ENCODE data around the gene VPS54.

VPS54 gene

GRCh38 chr2:64059270-64059669 is 40.0 kb upstream of the VPS54 start:
- Histone ChIP-seq H3K27me3 (replicated peaks in 2 of 5; ENCODE audit: control insufficient read depth in 4 of 5, insufficient read depth in 5 of 5, low read length in 4 of 5) (no peaks in the 10 kb centered on the region), H3K4me1 (ENCODE audit: control extremely low read depth in 1 of 4, control insufficient read depth in 4 of 4, insufficient read depth in 4 of 4, low read length in 3 of 4) (peaks cover 0 to 2% (median under 1%) of the 10 kb centered on the region in 4 experiments), H3K36me3 (ENCODE audit: control insufficient read depth in 4 of 4, insufficient read depth in 4 of 4, low read length in 3 of 4) (no peaks in the 10 kb centered on the region), H3K27ac (ENCODE audit: insufficient read depth in 1 of 2, low read depth in 1 of 2, low read length in 2 of 2, poor library complexity in 1 of 2, severe bottlenecking in 2 of 2) (no peak overlapping the region), H3K9me3 (ENCODE audit: control extremely low read depth in 1 of 5, control insufficient read depth in 4 of 5, insufficient read depth in 2 of 5, low read depth in 1 of 5, low read length in 4 of 5) (no peaks in the 10 kb centered on the region), H3K4me3 (ENCODE audit: control insufficient read depth in 1 of 7, extremely low read depth in 1 of 7, insufficient read depth in 4 of 7, low read depth in 2 of 7, low read length in 6 of 7) (no peak overlapping the region)
- ChIA-PET POLR2A (no interaction called here), CTCF (interaction anchor here (0.7 to 2.8 kb wide), 3 partner anchors 269 to 460 kb away, joined by 3 to 9 read pairs (median 4); no protein-coding TSS in a partner anchor)
- no peak for DNase-seq

- no CpG with 5 or more reads among the region's 2 CpGs for WGBS (ENCODE audit: insufficient coverage)
- POLR2A ChIA-PET = no interaction called here
- H3K27me3 ChIP-seq (replicated peaks in 2 of 5; ENCODE audit: control insufficient read depth in 4 of 5, insufficient read depth in 5 of 5, low read length in 4 of 5) = no peaks in the 10 kb centered on the region
Measured at GRCh38 chr2:64056021-64056420, 36.8 kb upstream of the VPS54 start.

GRCh38 chr2:64054161-64054915 is 35.1 kb upstream of the VPS54 start:
- ChIA-PET CTCF (interaction anchor here (0.9 to 2.1 kb wide), 4 partner anchors 9 to 274 kb away, joined by 3 to 13 read pairs (median 4); no protein-coding TSS in a partner anchor), POLR2A (no interaction called here)

More at GRCh38 chr2:64056021-64056420, 36.8 kb upstream of the VPS54 start:
- H3K4me3 ChIP-seq (ENCODE audit: control insufficient read depth in 1 of 7, extremely low read depth in 1 of 7, insufficient read depth in 4 of 7, low read depth in 2 of 7, low read length in 6 of 7) = no peak overlapping the region
- no peaks in the 10 kb centered on the region for H3K9me3 ChIP-seq (ENCODE audit: control extremely low read depth in 1 of 5, control insufficient read depth in 4 of 5, insufficient read depth in 2 of 5, low read depth in 1 of 5, low read length in 4 of 5)
- CTCF ChIA-PET = interaction anchor here (1.5 to 2.1 kb wide), 3 partner anchors 272 to 275 kb away, joined by 6 to 13 read pairs (median 7); no protein-coding TSS in a partner anchor
- H3K36me3 ChIP-seq (ENCODE audit: control insufficient read depth in 4 of 4, insufficient read depth in 4 of 4, low read length in 3 of 4) = no peaks in the 10 kb centered on the region
- no peak overlapping the region for H3K27ac ChIP-seq (ENCODE audit: insufficient read depth in 1 of 2, low read depth in 1 of 2, low read length in 2 of 2, poor library complexity in 1 of 2, severe bottlenecking in 2 of 2)
- H3K4me1 ChIP-seq (ENCODE audit: control extremely low read depth in 1 of 4, control insufficient read depth in 4 of 4, insufficient read depth in 4 of 4, low read length in 3 of 4) = peaks cover 6 to 16% (median 12%) of the 10 kb centered on the region in 4 experiments
- DNase-seq = peak in 2 of 3 donors; percentile 19 to 42

GRCh38 chr2:64052463-64053241 is 33.4 kb upstream of the VPS54 start:
- WGBS (ENCODE audit: insufficient coverage) = 13% methylated on average over 1 of the region's 3 CpGs
- Histone ChIP-seq H3K4me1 (ENCODE audit: control extremely low read depth in 1 of 4, control insufficient read depth in 4 of 4, insufficient read depth in 4 of 4, low read length in 3 of 4) (peaks cover 6 to 22% (median 15%) of the 10 kb centered on the region in 4 experiments), H3K4me3 (ENCODE audit: control insufficient read depth in 1 of 7, extremely low read depth in 1 of 7, insufficient read depth in 4 of 7, low read depth in 2 of 7, low read length in 6 of 7) (no peak overlapping the region), H3K36me3 (ENCODE audit: control insufficient read depth in 4 of 4, insufficient read depth in 4 of 4, low read length in 3 of 4) (no peaks in the 10 kb centered on the region), H3K27me3 (replicated peaks in 2 of 5; ENCODE audit: control insufficient read depth in 4 of 5, insufficient read depth in 5 of 5, low read length in 4 of 5) (no peaks in the 10 kb centered on the region), H3K9me3 (ENCODE audit: control extremely low read depth in 1 of 5, control insufficient read depth in 4 of 5, insufficient read depth in 2 of 5, low read depth in 1 of 5, low read length in 4 of 5) (no peaks in the 10 kb centered on the region), H3K27ac (ENCODE audit: insufficient read depth in 1 of 2, low read depth in 1 of 2, low read length in 2 of 2, poor library complexity in 1 of 2, severe bottlenecking in 2 of 2) (no peak overlapping the region)
- ChIA-PET CTCF (interaction anchor here (1.8 to 9.9 kb wide), 2 partner anchors 276 to 510 kb away, joined by 5 to 206 read pairs; no protein-coding TSS in a partner anchor), POLR2A (no interaction called here)
- peak; percentile 19 to 67 (median 58) for DNase-seq

More at GRCh38 chr2:64054161-64054915, 35.1 kb upstream of the VPS54 start:
- Histone ChIP-seq H3K4me3 (ENCODE audit: control insufficient read depth in 1 of 7, extremely low read depth in 1 of 7, insufficient read depth in 4 of 7, low read depth in 2 of 7, low read length in 6 of 7) (no peak overlapping the region), H3K9me3 (ENCODE audit: control extremely low read depth in 1 of 5, control insufficient read depth in 4 of 5, insufficient read depth in 2 of 5, low read depth in 1 of 5, low read length in 4 of 5) (no peaks in the 10 kb centered on the region), H3K27ac (ENCODE audit: insufficient read depth in 1 of 2, low read depth in 1 of 2, low read length in 2 of 2, poor library complexity in 1 of 2, severe bottlenecking in 2 of 2) (no peak overlapping the region), H3K4me1 (ENCODE audit: control extremely low read depth in 1 of 4, control insufficient read depth in 4 of 4, insufficient read depth in 4 of 4, low read length in 3 of 4) (peaks cover 6 to 22% (median 15%) of the 10 kb centered on the region in 4 experiments), H3K27me3 (replicated peaks in 2 of 5; ENCODE audit: control insufficient read depth in 4 of 5, insufficient read depth in 5 of 5, low read length in 4 of 5) (no peaks in the 10 kb centered on the region), H3K36me3 (ENCODE audit: control insufficient read depth in 4 of 4, insufficient read depth in 4 of 4, low read length in 3 of 4) (no peaks in the 10 kb centered on the region)
- WGBS (ENCODE audit: insufficient coverage) = 100% methylated on average over 1 of the region's 4 CpGs
- DNase-seq = no peak

- H3K9me3 ChIP-seq (ENCODE audit: control extremely low read depth in 1 of 5, control insufficient read depth in 4 of 5, insufficient read depth in 2 of 5, low read depth in 1 of 5, low read length in 4 of 5) = no peaks in the 10 kb centered on the region
- DNase-seq = peak; percentile 75 to 86 (median 83)
- ChIA-PET CTCF (interaction anchor here (0.6 to 9.9 kb wide), 21 partner anchors 10 to 514 kb away, joined by 3 to 206 read pairs (median 4); partner anchors contain the start of gene AFTPH), POLR2A (interaction anchor here (1.3 to 1.8 kb wide), 2 partner anchors 27 to 278 kb away, joined by 3 to 10 read pairs; no protein-coding TSS in a partner anchor)
- no peak overlapping the region for H3K27ac ChIP-seq (ENCODE audit: insufficient read depth in 1 of 2, low read depth in 1 of 2, low read length in 2 of 2, poor library complexity in 1 of 2, severe bottlenecking in 2 of 2)
- no peaks in the 10 kb centered on the region for H3K36me3 ChIP-seq (ENCODE audit: control insufficient read depth in 4 of 4, insufficient read depth in 4 of 4, low read length in 3 of 4)
- peaks cover 6 to 22% (median 15%) of the 10 kb centered on the region in 4 experiments for H3K4me1 ChIP-seq (ENCODE audit: control extremely low read depth in 1 of 4, control insufficient read depth in 4 of 4, insufficient read depth in 4 of 4, low read length in 3 of 4)
- WGBS (ENCODE audit: insufficient coverage) = 0% methylated on average over 3 of the region's 3 CpGs
- no peak overlapping the region for H3K4me3 ChIP-seq (ENCODE audit: control insufficient read depth in 1 of 7, extremely low read depth in 1 of 7, insufficient read depth in 4 of 7, low read depth in 2 of 7, low read length in 6 of 7)
- no peaks in the 10 kb centered on the region for H3K27me3 ChIP-seq (replicated peaks in 2 of 5; ENCODE audit: control insufficient read depth in 4 of 5, insufficient read depth in 5 of 5, low read length in 4 of 5)
Measured at GRCh38 chr2:64049633-64050220, 30.5 kb upstream of the VPS54 start.

GRCh38 chr2:64045938-64046337 is 26.7 kb upstream of the VPS54 start:
- no peaks in the 10 kb centered on the region for H3K36me3 ChIP-seq (ENCODE audit: control insufficient read depth in 4 of 4, insufficient read depth in 4 of 4, low read length in 3 of 4)
- 91% methylated on average over 2 of the region's 2 CpGs for WGBS (ENCODE audit: insufficient coverage)
- peaks cover 0 to 6% (median 3%) of the 10 kb centered on the region in 4 experiments for H3K4me1 ChIP-seq (ENCODE audit: control extremely low read depth in 1 of 4, control insufficient read depth in 4 of 4, insufficient read depth in 4 of 4, low read length in 3 of 4)
- H3K27ac ChIP-seq (ENCODE audit: insufficient read depth in 1 of 2, low read depth in 1 of 2, low read length in 2 of 2, poor library complexity in 1 of 2, severe bottlenecking in 2 of 2) = no peak overlapping the region
- no peaks in the 10 kb centered on the region for H3K27me3 ChIP-seq (replicated peaks in 2 of 5; ENCODE audit: control insufficient read depth in 4 of 5, insufficient read depth in 5 of 5, low read length in 4 of 5)
- POLR2A ChIA-PET = no interaction called here
- H3K4me3 ChIP-seq (ENCODE audit: control insufficient read depth in 1 of 7, extremely low read depth in 1 of 7, insufficient read depth in 4 of 7, low read depth in 2 of 7, low read length in 6 of 7) = no peak overlapping the region
- H3K9me3 ChIP-seq (ENCODE audit: control extremely low read depth in 1 of 5, control insufficient read depth in 4 of 5, insufficient read depth in 2 of 5, low read depth in 1 of 5, low read length in 4 of 5) = no peaks in the 10 kb centered on the region
- no peak for DNase-seq
- CTCF ChIA-PET = interaction anchor here (0.6 to 9.9 kb wide), 3 partner anchors 267 to 522 kb away, joined by 4 to 206 read pairs (median 4); no protein-coding TSS in a partner anchor
